CD4-positive, alpha-beta T cell treated with Interleukin-4 for 1 hour (primary cell): ENCODE data around the gene FOXO3.
"Not testable (repeated sequence)": the region's sequence is repeated elsewhere in the genome, so short reads cannot be mapped to it uniquely, and the experiment has no call there.

Experiments
- DNase-seq, 2 donors: peaks; one replicate each; pipeline ENCODE4 v3.0.0-alpha.2; 2020 to 2022

The FOXO3 gene

DNA sequence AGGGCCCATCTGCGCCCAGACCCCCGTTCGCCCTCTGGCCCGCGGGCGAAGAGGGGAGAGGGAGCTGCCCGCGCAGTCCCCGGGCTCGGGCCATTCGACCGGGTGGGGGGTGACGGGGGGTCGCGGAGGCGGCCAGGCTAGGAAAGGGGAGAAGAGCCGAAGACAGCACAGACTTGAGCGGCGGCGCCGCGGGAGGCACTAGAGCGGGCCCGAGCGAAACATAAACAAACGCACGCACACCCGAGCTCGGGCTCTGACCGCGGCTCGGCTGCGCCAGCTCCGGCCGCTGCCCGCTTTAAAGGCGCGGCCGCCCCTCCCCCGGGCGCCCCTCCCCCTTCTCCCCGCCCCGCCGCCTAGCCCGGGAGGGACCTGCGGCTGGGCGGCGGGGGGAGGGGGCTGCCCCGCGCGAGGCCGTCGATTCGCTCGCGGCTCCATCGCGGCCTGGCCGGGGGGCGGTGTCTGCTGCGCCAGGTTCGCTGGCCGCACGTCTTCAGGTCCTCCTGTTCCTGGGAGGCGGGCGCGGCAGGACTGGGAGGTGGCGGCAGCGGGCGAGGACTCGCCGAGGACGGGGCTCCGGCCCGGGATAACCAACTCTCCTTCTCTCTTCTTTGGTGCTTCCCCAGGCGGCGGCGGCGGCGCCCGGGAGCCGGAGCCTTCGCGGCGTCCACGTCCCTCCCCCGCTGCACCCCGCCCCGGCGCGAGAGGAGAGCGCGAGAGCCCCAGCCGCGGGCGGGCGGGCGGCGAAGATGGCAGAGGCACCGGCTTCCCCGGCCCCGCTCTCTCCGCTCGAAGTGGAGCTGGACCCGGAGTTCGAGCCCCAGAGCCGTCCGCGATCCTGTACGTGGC lies at the start of gene FOXO3:
Gene FOXO3, plus strand, starts transcription at position 455 of the 846 bp plus-strand sequence. Its CDS starts 292 bp downstream, at position 747.
- DNase-seq: peak; percentile 82 to 85

- peak in 1 of 2 donors; percentile 10 for DNase-seq
Observed at GRCh38 chr6:108518714-108519576, 41.8 kb upstream of the FOXO3 start.

DNA sequence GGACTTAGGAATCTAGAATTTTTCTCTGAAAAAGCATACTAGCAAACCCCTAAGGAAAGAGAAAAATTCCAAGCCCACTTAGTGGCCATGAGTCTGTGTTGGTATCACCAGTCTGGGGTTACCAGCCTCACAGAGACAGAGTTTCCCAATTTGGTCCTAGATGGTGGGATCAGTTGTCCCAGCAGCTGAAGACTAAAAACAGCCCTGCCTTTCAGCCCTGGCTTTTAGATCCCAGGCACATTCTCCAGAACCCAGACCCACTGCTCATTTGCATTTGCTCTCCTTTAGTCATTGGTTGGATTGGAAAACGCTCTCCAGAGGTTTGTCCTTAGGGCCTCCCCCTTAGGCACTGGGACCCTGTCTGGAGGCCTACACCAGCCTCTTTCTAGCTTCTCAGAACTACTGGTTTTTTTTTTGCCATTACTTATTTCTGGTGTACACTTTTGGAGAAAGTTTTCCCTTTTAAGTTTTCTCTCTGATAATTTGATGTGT lies 39.1 kb upstream of the FOXO3 start:
- no peak for DNase-seq

- no peak for DNase-seq
Observed at GRCh38 chr6:108523697-108524096, 37.0 kb upstream of the FOXO3 start.

DNA sequence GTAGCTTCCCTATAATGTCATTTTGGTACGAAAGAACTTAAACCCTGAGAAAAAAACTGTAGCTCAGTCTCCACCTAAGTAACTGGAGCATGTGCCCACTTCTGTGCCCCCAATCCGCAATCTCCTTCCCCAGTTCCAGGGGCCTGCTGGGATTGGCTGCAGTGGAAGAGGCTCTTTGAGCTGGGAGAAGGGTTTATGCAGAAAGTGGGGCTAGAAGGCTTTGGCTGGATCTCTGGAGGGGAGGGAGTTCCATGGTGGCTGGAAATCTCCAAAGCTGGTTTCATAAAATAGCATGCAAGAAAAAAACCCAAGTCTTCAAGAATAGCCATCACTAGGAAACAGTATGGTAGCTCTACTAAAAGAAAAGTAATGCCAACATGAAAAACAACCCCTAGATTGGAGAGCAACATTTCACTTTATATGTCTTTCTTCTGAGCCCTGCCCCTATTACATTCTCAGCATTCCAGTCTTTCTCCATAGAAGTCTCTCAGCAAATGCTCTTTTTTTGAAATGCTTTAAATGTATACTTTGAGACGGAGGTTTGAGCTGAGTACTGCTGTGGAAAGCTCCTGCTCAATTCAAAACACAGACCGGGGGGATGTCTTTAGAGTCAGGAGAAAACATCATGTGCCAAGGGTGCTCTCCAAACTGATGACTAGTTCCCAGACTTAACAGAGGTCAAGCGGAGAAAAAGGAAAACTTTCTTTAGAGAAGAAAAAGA lies 36.0 kb upstream of the FOXO3 start:
- DNase-seq: no peak

DNA sequence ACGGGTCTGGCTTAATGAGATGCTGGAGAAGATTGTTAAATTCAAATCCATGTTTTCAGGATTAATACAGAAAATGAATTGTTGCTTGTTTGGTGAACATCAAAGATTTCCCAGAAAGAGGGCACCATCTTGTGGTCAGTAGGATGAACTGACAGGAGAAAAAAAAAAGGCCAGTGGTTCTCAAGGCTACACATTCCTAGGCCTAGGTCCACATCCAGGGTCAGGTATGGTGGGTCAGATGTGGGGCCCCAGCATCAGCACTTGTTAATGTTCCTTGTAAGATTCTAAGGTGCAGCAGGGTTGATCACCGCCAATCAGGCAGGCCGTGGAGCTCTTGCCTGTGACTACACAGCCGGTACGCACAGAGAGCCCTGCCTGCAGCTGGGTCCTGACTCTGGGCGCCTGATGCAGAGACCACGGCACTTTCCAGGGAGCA lies 34.0 kb upstream of the FOXO3 start:
- peak in 1 of 2 donors; percentile 17 for DNase-seq

GRCh38 chr6:108528878-108529277 lies 31.8 kb upstream of the FOXO3 start:
- no peak for DNase-seq

DNA sequence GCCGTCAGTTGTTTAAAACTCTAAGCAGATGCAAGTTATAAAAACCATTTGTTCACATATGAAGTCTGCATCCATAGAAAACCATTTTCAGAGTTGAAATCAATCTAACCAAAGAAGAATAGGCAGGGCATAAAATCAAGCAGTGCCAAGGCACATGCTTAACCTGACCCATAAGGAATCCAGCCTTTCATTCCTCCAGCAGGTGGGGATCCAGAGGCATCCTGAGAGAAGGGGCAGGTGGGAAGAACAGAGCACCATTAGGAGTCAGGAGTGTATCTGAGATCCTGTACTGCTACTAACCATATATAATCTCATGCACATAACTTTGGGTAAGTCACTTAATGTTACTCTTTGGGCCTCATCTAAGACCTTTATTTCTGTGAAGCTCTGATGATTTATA lies 29.4 kb upstream of the FOXO3 start:
- no peak for DNase-seq

GRCh38 chr6:108535114-108535742 lies 25.5 kb upstream of the FOXO3 start:
- no peak for DNase-seq

GRCh38 chr6:108535920-108536535 lies 24.7 kb upstream of the FOXO3 start:
- not testable (repeated sequence) for DNase-seq

- peak; percentile 82 for DNase-seq
Observed at GRCh38 chr6:108541843-108542759, 18.6 kb upstream of the FOXO3 start.

DNA sequence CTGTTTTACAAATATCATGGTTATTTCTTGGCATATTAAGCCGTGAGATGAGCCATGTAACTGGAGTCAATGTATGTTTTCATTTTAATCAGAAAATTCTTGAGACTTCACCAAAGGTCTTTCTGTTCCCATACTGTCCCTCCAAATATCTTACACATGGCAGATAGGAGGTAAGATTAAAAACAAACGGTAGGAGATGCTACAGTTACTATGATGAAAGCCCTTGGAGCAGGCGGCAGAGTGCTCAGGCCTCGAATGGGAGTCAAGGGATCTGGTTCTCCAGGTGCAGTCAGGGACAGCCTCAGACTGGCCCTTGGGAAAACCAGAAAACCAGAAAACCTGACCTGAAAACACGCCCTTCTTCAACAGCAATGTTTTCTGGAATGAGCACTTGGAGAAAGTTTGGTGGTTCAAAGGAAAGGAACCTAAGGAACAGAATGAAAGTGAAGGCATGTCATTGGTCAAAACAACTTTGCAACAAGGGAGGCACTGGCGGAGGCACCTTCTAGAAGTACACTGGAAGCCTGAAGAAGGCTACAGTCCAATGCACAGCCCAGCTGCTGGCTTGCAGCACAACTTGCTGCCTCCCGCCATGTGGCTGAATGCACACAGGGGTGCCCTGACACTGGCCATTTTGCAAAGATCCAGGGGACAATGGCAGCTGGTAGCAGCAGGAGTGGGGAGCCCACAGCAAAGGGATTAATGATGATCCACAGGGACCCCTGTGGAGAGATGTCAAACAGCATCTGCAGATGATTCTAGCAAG lies 17.4 kb upstream of the FOXO3 start:
- DNase-seq: no peak

GRCh38 chr6:108544606-108545005 lies 16.1 kb upstream of the FOXO3 start:
- no peak for DNase-seq

DNA sequence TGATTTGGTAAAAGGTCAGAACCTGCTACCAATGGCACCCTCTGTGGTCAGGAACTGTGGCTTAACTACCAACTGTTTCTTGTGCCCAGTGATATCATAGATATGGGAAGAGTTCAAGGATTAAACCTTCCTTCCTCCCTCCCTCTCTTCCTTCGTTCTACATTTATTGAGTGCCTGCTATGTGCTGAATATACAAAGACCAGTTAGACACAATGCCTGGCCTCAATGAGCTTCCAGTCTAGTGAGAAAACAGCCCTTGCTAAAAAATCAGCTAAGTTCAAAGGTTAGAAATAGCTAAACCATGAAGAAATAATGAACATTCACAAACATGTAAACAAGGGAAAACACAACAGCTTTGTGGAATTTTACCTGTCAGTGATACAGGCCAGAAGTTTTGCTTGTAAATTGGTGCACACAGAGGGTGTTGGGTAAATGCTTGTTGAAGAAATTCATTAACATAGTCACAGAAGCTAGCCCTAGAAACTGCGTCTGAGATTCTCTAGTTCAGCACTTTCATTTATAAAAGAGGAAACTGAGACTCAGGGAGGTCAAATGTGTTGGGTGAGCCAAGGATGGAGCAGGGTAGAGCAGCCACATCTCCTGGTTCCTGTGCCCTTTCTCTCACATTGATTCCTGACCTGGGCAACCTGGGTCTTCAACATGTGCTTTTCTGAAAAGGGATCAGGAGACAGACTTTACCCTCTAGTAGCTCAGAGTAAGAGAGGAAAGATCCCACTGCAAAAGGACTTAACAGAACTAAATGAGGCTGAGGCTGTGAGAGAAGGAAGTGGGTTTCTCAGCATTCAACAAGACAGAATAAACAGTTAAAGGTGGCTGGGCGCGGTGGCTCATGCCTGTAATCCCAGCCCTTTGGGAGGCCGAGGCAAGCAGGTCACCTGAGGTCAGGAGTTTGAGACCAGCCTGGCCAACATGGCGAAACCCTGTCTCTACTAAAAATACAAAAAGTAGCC lies 14.4 kb upstream of the FOXO3 start:
- DNase-seq: peak in 1 of 2 donors; percentile 14

- no peak for DNase-seq
Observed at GRCh38 chr6:108549241-108549640, 11.5 kb upstream of the FOXO3 start.

GRCh38 chr6:108549741-108550140 lies 11.0 kb upstream of the FOXO3 start:
- DNase-seq: no peak

DNA sequence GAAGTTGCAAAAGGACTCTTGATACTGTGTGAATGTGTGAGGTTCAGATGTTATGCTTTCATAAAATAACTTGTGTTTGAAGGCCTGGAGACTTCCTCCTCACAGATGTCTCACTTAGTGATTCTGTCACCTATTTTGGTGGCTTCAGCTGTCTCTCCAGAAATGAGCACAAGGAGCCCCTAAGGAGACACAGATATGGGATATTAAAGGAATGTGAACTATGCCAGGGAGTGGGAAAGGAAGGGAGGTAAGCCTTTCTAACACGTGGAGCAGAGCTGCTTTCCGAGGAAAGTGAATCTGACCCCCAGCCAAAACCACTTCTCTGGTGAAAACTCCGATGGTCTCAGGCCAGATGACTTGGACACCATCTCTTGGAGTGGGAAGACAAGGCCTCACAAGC lies 10.5 kb upstream of the FOXO3 start:
- DNase-seq: no peak

- no peak for DNase-seq
Observed at GRCh38 chr6:108555399-108556052, 5.2 kb upstream of the FOXO3 start.
